NCI-H2171 treated with DMSO at 0.1 percent for 48 hours (cell line): ENCODE measurements around the gene FGF1.
"Not testable (repeated sequence)": the region's sequence is repeated elsewhere in the genome, so short reads cannot be mapped to it uniquely, and the experiment has no call there.

Experiments
- DNase-seq: peaks from one replicate; lab custom pipeline; 2025; lab: John Stamatoyannopoulos, UW

Gene FGF1

DNA sequence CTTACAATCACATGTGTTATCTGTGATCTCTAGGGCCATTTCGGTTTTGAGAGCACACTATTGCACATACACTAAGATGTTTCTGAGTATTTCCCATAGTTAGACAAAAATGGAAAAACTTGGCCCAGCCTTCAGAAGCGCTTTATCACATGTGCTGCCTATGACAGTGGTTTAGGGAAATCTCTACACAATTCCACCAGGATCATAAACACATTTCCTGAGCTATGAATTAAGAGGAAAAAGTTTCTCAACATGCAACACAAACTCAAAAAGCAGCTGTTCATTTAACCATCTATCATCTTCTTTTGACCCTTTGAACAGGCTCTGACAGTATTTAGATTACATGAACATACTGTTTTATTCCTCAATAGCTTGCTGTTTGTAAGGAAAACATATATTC, 15.1 kb downstream of the FGF1 start:
- DNase-seq = no peak

DNA sequence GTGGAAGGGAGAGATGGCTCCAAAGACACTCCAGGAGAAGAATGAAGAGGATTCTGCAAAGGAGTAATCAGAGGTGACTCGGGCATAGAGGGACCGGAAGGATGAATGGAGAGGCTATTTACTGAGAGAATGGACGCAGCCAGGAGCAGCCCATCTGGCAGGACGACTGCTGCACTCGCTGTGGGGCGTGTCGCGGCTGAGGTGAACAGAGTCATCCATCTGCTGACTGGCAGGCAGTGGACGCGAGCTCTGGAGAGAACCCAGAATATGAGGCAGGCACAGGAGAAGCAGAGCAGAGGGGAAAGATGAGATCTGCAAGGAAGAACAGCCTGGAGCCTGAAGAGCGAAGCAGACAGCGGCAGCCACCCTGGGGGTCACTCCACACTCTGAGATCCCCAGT, 16.4 kb downstream of the FGF1 start:
- no peak for DNase-seq

DNA sequence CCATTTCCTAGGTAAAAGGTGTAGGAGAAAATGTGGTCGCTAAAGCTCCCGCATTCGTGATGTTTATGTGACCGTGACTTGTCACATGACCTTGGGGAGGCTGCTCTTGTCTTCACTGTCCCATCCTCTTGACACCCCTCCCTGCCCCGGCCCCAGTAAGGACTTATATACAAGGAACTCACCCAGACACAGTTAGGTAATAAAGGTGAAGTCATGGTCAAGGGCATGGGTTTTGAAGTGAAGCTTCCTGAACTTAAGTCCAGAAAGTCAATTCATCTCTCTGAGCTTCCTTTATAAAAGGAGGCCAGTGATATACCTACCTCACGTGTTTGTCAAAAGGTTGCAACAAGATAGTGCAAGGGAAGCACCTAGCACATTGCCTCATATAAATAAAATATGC, 17.6 kb downstream of the FGF1 start:
- DNase-seq = no peak

DNA sequence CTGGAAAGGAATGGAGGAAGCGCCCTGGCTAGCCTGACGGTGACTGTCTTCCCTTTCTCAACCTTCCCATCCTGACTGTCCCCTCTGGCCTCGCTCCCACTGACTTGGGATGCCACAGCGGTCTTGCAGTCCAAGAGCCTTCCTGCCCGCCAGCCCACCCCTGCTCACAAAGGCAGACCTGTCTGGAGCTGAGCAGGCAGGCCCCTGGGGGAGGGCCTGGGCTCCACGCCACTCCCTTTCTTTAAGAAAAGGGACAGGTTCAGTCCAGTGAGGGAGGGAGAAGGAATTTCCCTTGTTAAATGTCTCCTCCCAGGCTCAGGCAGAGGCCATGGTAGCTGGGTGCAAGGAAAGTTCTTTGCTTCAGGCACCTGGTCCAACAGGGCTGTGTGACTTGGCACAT, 18.1 kb downstream of the FGF1 start:
- no peak for DNase-seq

DNA sequence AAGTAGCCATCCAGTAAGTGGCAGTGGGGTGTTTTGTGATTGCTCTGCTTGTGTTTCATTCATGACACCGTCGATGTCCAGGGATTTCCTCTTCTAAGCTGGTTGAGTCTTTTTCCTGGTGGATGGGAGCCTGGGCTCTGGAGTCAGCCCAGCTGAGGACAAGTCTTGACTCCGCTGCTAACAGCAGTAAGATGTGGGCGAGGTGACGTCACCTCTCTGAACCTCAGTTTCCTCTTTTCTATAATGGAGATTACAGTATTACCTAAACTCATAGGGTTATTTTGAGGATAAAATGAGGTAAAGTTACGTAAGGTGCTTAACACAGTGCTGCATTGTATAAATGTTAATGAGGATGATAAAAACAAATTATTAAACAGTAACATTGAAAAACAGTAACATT, 21.3 kb downstream of the FGF1 start:
- no peak for DNase-seq

DNA sequence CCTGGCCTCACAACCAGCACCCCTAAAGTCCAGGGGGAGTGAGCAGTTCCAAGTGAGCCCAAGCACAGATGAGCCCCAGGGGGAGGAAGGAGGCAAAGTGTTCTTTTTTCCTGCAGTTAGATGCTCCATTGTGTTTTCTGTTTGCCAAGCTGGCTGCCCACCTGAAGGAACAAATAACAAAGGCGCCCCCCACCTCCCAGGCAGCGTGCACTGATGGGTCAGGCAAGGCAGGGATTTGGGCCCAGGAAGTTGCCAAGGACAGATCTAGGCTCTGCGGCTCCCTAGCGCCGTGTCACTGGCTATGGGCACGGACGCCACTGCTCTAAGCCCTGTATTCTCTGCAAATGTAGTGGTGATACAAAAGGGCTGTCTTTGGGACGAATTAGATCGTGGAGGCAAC, 21.8 kb downstream of the FGF1 start:
- DNase-seq = no peak

DNA sequence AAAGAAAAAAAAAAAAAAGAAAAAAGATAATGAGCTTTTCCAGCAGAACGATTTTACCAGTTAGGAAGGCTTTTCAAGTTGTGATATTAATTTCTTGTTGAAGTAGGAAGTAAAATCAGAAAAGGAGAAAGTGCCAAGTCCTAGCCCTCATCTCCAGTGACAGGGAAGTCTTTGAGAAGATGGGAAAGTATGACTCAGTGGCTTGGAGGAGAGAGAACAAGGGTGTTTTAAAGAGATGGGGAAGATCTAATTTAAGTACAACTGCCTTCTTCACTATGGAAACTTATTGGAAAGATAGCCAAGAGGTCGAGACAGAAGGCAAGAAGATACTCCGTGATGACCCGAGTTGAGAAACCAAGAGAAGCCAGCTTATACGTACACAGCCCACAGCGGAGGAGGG, 22.6 kb downstream of the FGF1 start:
- DNase-seq = no peak

DNA sequence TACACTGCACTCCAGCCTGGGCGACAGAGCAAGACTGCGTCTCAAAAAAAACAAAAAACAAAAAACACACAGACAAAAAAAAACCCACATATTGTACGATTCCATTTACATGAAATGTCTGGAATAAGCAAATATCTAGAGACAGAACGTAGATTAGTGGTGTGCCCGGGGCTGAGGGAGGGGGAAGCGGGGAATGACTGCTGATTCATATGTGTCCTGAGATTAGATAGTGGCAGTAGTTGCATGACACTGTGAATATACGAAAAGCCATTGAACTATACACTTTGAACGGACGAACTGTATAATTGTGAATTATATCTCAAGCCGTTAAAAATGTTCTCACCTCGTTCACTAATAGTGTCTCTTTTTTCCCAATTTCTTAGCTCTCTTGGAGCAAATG, 23.9 kb downstream of the FGF1 start:
- no peak for DNase-seq

DNA sequence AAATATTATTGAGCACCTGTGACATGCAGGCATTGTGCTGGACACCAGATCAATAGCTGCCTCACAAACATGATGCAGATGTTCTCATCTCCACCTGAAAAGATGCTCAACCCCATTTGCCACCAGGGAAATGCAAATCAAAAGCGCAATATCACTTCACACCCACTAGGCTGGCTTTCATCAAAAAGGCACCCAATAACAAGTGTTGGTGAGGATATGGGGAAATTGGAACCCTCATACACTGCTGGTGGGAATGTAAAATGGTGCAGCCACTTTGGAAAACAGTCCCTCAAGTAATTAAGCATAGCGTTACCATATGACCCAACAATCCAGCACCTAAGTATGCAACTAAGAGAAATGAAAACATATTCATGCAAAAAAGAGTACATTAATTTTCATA, 24.7 kb downstream of the FGF1 start:
- no peak for DNase-seq

DNA sequence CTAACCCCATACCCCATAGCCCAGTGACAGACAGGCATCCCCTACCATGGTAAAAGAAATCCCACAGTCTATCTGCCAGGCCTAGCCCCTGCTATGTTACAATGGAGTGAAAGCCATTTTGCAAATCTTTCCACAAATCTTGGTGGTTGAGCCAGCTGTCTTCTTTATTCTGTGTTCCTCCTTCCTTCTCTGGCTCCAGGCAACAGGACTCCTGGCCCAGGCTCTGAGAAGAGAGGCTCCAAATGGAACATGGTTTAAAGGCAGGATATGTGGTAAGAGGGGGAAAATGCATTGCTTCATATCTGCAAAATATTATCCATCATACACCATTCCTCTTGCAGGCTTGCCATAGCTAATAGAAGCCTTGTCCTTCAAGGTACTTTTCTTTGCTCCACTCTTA, 25.2 kb downstream of the FGF1 start:
- no peak for DNase-seq

DNA sequence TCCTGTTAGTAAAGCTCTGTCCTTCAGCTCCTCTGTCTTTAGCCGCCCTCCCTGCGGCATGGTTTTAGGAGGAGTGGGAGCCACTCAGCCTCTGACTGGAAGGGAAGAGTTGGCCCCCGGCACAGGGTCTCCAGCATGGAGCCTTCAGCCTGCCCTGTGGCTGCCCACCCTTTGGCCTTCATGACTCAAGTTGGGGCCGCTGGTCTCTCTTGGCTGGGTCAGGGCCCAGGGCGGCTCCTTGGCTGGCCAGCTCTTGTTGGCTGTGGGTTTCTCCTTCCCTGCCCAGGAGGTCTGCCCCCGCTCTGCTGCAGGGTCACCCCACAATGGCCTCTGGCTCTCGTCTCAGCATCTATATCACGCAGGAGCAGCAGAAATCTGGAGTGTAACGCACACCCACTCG, 25.7 kb downstream of the FGF1 start:
- no peak for DNase-seq

DNA sequence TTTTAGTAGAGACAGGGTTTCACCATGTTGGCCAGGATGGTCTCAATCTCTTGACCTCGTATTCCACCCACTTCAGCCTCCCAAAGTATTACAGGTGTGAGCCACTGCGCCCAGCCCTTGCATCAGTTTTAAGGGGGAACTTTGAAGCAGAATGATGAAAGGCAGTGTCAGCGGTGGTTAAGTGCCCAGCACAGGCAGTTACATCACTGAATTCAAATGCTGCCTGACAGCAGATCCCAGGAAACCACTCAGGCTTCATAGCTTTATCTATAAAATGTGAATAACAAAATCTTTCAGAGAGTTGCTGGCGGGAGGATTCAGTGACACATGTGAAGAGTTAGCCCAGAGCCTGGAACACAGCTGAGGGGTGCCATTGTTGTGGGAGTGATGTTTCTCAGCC, 26.5 kb downstream of the FGF1 start:
- DNase-seq = no peak

DNA sequence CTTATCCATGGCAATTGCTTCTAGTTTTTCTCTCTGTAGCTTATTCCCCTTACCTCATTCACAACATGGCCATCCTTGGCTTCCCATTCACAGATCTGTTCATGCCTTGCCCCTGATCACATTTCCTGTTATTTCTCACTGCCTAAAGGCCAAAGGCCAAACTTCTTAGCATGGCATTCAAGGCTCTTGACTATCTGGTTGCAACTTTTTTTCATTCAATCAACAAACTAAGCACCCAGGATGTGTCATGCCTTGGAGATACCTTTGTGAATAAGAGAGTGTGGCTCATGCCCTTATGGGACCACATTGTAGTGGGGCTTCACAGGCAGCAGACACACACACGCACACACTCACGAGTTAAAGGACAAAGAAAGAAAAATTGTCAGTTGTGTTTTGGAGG, 27.6 kb downstream of the FGF1 start:
- no peak for DNase-seq

DNA sequence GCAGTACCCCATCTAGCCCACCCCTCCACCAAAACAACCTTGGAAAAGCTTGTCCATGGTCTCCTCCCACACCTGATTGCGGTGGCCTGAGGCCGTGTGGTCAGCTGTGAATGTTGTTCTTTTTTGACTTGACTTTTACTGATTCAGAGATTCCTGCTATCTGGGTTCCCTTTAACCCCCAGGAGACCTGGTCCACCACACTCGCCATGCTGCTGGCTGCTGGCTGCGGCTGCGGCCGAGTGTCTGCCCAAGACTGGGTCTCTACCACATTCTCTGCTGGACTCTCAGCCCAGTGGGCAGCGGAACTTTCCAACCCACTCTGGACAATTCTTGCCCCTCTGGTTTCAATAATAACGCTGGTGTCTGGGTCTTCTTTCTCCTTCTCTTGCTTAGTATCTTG, 28.4 kb downstream of the FGF1 start:
- no peak for DNase-seq

DNA sequence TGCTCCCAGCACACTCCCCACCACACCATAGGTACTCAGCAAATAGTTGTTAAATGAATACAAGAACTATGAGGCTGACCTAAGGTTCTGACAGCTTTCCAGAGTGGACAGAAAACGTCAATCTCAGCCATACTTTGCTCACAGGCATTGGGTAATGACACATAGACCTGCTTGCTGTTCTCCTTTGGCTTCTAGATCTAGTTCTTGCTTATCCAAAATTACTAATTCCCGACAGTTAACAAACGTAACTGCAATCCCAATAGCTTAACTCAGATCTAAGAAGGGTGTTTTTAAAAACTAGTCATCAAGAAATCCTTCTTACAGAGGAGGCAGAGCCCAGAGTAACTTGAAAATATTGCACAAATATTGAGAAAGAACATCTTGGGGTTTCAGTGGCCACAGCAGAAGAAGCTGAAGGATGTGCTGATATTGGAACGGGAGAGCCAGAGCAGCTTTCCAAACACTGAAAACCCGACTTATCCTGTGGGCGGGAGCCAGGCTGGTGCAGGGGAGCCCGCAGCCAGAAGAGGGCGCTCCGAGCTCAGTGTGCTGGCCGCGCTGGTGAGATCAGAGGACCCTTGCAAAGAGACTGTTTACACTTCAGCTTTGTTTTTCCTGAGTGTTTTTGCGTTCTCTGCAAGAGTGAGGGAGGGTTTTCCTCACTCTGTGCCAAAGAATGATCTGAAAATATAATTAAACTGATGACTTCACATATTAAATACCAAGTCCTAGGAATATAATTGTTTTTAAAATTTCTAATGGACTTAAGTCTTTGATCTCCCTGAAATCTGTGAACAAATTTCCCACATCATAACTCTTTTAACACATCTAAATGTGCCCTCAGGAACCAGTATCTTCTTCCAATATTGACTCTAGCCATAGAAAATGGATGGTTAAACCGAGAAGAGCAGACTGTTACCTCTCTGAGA, 30.3 kb downstream of the FGF1 start:
- DNase-seq = peak; percentile 55

DNA sequence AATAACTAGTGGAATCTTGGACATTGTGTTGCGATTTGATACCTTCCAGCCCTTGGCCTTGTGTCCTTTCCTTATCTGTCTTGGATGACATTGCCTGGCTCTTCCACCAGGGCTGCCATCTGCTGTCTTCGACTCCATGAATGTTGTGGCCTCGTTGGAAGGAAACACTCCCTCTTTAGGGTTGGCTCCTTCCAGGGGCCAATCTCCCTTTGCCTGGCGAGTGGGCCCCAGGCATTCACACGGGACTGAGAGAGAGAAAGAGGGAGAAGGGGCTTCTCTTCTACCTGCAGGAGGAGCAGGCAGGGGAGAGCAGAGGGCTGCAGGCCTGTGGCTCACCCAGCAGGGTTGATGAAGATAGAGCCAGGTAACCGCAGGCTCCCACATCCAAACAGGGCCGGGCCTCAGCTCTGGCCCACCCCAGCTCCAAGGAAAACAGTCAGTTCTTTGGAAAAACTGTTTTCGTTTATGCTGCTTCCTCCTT, 31.3 kb downstream of the FGF1 start:
- no peak for DNase-seq

DNA sequence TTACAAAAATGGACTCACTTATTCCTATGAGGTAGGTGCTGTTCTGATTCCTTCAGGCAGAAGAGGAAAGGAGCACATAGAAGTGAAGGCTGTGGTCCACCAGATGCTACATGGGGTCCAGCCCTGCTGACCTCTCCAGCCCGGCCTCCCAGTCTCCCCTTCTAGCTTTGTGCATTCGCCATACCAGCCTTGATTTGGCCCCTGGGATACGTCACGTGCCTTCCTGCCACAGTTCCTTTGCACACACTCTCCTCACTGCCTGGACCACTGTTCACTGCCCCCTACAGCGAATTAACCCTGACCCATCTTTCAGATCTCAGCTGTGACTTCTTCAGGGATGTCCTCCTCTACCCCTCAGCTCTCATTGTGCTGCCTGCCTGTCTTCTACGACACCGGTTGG, 32.6 kb downstream of the FGF1 start:
- DNase-seq = no peak

DNA sequence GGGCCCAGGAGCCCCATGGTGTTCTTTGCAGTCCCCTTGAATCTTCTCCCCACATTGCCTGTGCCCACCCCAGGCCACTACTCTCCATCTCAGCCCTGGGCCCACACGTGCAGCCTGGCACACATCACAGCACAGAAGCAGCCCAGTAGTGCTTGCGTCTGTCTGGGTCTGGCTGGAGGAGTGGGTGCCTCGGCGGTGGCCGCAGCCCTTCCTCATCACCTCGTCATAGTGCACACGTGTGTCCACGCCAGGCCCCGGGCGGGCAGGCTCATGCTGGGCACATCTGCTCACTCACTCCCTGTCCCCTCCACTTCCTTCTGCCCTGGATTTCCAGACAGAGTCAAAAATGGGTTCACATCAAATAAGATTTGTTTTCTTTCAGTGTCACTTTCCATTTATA, 33.3 kb downstream of the FGF1 start:
- no peak for DNase-seq

DNA sequence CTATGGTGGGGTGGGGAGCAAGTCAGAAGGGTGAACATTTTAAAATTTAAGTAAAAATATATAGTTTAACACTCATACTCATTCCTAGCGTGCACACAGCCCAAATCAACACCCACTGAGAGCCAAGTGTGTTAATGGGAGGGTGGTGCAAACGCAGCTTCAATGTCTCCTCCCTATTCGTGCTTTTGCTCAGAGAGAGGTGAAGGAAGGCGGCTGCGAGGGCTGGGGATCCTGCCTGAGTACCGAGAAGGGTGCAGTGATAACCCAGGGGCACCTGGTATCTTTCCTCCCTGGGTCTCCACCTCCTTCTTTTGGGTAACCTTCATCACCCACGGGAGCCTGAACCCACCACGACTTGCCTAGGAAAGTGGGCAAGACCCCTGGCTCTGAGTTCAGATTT, 35.0 kb downstream of the FGF1 start:
- no peak for DNase-seq

DNA sequence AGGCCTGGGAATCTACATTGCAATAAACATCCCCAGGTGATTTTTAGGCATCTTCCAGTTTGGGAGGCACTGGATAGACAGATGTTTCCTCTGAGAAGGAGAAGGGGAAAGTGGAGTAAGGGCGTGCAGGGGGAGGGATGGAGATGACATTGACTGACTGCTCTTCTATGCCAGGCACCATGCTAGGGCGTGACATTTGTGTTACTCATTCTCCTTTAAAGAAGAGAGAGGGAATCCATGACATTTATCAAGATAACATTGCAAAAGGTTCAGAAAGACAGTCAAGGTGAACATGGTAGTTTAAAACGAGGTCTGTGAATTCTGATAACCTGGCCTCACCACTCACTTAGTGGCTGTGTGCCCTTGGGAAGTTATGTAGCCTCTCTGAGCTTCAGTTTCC, 35.8 kb downstream of the FGF1 start:
- DNase-seq = no peak

DNA sequence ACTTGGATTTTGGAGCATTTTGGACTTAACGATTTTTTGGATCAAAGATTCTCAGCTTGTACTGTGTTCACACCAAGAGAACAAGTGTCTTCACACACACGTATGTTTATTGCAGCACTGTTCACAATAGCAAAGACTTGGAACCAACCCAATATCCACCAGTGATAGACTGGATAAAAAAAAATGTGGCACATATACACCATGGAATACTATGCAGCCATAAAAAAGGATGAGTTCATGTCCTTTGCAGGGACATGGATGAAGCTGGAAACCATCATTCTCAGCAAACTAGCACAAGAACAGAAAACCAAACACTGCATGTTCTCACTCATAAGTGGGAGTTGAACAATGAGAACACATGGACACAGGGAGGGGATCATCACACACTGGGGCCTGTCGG, 37.8 kb downstream of the FGF1 start:
- DNase-seq = not testable (repeated sequence)

DNA sequence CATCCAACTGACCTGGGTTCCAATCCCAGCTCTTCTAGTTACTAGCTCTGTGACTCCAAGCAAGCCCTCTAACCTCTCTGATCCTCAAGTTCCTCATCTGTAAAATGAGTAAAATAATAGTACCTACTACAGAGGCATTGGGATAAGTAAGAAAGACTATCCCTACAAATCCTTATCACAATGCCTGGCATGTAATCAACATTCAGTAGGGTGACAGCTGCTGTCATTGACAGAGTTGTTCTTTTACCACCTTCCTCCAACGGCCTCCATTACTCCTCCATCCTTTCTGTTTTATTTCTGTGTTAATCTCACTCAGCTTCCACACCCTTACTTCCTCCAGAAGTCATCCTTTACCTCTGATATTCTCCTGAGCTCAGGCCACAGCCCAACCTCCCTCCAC, 40.4 kb downstream of the FGF1 start:
- DNase-seq = no peak

DNA sequence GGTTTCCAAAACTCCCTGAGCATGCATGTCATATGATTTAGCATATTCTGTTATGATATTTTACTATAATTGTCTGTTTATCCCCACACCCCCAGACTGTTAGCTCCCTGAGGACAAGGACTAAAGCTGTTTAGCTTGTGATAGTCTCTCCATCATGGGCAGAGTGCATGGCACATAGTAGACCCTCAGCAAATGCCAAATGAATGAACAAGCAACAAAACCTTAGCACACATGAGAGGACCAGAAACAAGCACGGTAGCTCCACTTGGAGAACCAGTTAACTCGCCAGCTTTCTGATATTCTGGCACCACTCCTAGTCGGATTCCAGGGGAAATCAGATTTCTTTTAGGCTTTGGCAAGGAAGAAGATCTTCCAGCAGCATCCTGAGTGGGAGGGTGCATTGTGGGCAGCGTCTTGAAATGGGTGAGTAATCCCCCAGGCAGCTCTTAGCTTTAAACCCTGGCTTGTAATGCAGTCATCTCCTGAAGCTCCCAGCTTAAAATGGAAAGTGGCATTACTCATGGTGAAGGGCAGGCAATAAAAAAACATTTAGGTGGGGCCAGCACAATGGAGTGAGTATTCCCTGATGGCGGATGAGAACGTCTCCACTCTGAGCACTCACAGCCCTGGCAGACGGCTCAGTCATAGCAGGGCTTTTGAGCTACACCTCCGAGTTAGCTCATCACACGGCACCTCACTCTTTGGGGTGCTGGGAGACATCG, 41.1 kb downstream of the FGF1 start:
- no peak for DNase-seq
